ENCODE results near the gene PPP2R1B. TPM values are rescaled to one million over a fixed set of nuclear protein-coding genes. Genes with fewer than 3 reads are reported as not detected.

Gene PPP2R1B
- total and polyA plus RNA-seq, 2 donors (not counting 1 experiment from before 2014, with no cell fraction given), result 8.2 to 37.0 TPM

DNA sequence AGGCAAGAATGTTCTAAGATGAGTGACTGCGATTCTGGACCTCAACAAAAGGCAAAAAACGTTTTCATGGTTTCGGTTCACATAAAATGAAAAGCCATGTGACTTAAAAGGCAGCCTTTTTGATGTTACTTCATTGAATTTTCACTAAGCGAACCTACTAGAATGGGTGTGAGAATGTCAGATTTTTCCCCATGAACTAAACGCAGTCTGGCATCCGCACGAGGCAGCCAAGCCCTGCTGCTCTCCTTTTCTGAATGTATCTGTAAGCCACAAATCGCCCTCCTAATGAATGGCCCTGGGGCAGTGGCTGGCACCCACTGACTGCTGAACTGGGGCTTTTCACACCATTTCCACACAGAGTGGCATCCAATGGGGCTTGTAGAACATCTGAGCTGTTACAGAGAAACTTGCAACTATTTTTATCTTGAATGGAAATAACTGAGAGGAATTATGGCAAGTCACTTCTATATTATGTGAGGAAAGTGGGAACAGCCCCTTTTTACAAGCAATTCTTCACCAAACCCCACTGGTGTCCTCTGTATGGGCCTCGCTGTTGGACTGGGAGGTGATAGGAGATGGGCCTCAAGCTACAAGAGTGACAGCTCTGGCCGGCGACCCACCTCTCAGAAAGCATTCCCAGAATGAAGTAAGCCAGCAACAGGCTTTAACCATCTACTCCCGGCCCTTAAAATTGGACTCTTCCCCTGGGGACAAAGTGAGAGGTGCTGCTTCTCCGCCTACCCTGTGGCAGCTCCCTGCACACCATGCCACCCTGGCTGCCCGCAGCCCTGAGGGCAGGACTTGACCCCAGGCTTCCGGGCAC is 29.4 kb downstream of the PPP2R1B start:
- no peak overlapping the region for H3K4me3 Mint-ChIP-seq

DNA sequence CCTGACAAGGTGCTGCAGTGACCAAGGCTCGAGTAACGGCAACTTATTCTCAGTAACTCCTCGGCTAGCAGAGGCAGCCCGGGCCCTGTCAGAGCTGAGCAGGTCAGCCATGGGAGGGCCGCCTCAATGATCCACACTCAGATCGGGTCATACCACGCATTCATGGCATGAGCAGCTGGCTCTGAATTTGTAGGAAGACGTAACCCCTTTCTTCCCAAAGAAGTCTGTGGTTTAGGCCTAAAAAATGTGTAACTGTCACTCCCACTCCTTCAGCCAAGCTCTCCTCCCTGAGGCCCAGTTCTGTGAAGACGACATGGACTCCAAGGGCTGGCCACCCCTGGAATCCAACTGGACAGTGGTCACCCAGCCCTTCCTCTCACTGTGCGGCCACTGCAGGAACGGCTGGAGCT is 30.0 kb downstream of the PPP2R1B start:
- no peak for ATAC-seq (ENCODE audit: low read depth)
- Histone ChIP-seq H3K9me3 (ENCODE audit: control extremely low read depth in 1 of 3, control insufficient read depth in 2 of 3, insufficient read depth in 1 of 3, low read length in 2 of 3) (no peaks in the 10 kb centered on the region), H3K36me3 (replicated peaks in 1 of 2; ENCODE audit: control extremely low read depth in 1 of 2, control insufficient read depth in 1 of 2, extremely low read depth in 1 of 2, insufficient read depth in 2 of 2, low read length in 1 of 2) (peaks cover 0 to 13% of the 10 kb centered on the region in 2 experiments), H3K27ac (ENCODE audit: low read length in 2 of 2) (no peak overlapping the region), H3K4me1 (ENCODE audit: control insufficient read depth in 2 of 2, insufficient read depth in 2 of 2, low read length in 2 of 2) (no peaks in the 10 kb centered on the region), H3K27me3 (replicated peaks in 1 of 4; ENCODE audit: control extremely low read depth in 1 of 4, control insufficient read depth in 3 of 4, insufficient read depth in 4 of 4, low read length in 3 of 4) (no peaks in the 10 kb centered on the region), H3K4me3 (ENCODE audit: control extremely low read depth in 1 of 5, extremely low read depth in 1 of 5, insufficient read depth in 1 of 5, low read depth in 2 of 5, low read length in 4 of 5) (no peak overlapping the region), H3K79me2 (ENCODE audit: control insufficient read depth, insufficient read depth, low read length) (no peaks in the 10 kb centered on the region), H4K20me1 (ENCODE audit: control insufficient read depth, insufficient read depth, low read length, poor library complexity, severe bottlenecking) (no peaks in the 10 kb centered on the region), H2AFZ (ENCODE audit: insufficient read depth, low read depth, low read length, poor library complexity, severe bottlenecking) (no peak overlapping the region), H3K9ac (ENCODE audit: low read length) (no peak overlapping the region), H3K4me2 (replicated peaks; ENCODE audit: low read depth, low read length, poor library complexity, severe bottlenecking) (no peak overlapping the region)
- H3K27me3 Mint-ChIP-seq, result no peaks in the 10 kb centered on the region
- intact Hi-C loops (cut with micrococcal nuclease), result no loop called here
- ChIA-PET POLR2A (no interaction called here), CTCF (no interaction called here)
- no peak overlapping the region for H3K27ac Mint-ChIP-seq
- DNase-seq, result no peak
- H3K9me3 Mint-ChIP-seq (ENCODE audit: insufficient read depth), result no peaks in the 10 kb centered on the region
- 99% methylated on average over 11 of the region's 11 CpGs for WGBS (ENCODE audit: insufficient coverage)
- no peak overlapping the region for H3K4me3 Mint-ChIP-seq
- peaks cover 2% of the 10 kb centered on the region for H3K4me1 Mint-ChIP-seq
- TF ChIP-seq, protein P1, sequence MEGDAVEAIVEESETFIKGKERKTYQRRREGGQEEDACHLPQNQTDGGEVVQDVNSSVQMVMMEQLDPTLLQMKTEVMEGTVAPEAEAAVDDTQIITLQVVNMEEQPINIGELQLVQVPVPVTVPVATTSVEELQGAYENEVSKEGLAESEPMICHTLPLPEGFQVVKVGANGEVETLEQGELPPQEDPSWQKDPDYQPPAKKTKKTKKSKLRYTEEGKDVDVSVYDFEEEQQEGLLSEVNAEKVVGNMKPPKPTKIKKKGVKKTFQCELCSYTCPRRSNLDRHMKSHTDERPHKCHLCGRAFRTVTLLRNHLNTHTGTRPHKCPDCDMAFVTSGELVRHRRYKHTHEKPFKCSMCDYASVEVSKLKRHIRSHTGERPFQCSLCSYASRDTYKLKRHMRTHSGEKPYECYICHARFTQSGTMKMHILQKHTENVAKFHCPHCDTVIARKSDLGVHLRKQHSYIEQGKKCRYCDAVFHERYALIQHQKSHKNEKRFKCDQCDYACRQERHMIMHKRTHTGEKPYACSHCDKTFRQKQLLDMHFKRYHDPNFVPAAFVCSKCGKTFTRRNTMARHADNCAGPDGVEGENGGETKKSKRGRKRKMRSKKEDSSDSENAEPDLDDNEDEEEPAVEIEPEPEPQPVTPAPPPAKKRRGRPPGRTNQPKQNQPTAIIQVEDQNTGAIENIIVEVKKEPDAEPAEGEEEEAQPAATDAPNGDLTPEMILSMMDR (IDR thresholded peaks at IDR 0.05), result no peak
- no peak for TF ChIP-seq EZH2 (IDR thresholded peaks at IDR 0.05; ENCODE audit: borderline replicate concordance, insufficient read depth, low read depth, low read length, poor library complexity, severe bottlenecking)

More for the DNA sequence above, 29.4 kb downstream of the PPP2R1B start:
- ATAC-seq (ENCODE audit: low read depth) (no peak), DNase-seq (no peak)
- H3K4me1 Mint-ChIP-seq, result peaks cover 2% of the 10 kb centered on the region
- CTCF ChIA-PET, result no interaction called here
- WGBS (ENCODE audit: insufficient coverage), result 94% methylated on average over 11 of the region's 15 CpGs
- peaks cover 5 to 19% of the 10 kb centered on the region in 2 experiments for H3K36me3 ChIP-seq (replicated peaks in 1 of 2; ENCODE audit: control extremely low read depth in 1 of 2, control insufficient read depth in 1 of 2, extremely low read depth in 1 of 2, insufficient read depth in 2 of 2, low read length in 1 of 2)
- POLR2A ChIA-PET, result no interaction called here
- H3K27me3 Mint-ChIP-seq, result no peaks in the 10 kb centered on the region
- no peaks in the 10 kb centered on the region for H3K4me1 ChIP-seq (ENCODE audit: control insufficient read depth in 2 of 2, insufficient read depth in 2 of 2, low read length in 2 of 2)
- no peak overlapping the region for H3K4me3 ChIP-seq (ENCODE audit: control extremely low read depth in 1 of 5, extremely low read depth in 1 of 5, insufficient read depth in 1 of 5, low read depth in 2 of 5, low read length in 4 of 5)
- no peaks in the 10 kb centered on the region for H3K79me2 ChIP-seq (ENCODE audit: control insufficient read depth, insufficient read depth, low read length)
- no peaks in the 10 kb centered on the region for H3K27me3 ChIP-seq (replicated peaks in 1 of 4; ENCODE audit: control extremely low read depth in 1 of 4, control insufficient read depth in 3 of 4, insufficient read depth in 4 of 4, low read length in 3 of 4)
- H3K9me3 ChIP-seq (ENCODE audit: control extremely low read depth in 1 of 3, control insufficient read depth in 2 of 3, insufficient read depth in 1 of 3, low read length in 2 of 3), result no peaks in the 10 kb centered on the region
- intact Hi-C loops (cut with micrococcal nuclease), result no loop called here
- H3K9ac ChIP-seq (ENCODE audit: low read length), result no peak overlapping the region
- no peaks in the 10 kb centered on the region for H4K20me1 ChIP-seq (ENCODE audit: control insufficient read depth, insufficient read depth, low read length, poor library complexity, severe bottlenecking)
- no peak overlapping the region for H3K27ac Mint-ChIP-seq
- no peaks in the 10 kb centered on the region for H3K9me3 Mint-ChIP-seq (ENCODE audit: insufficient read depth)
- H3K27ac ChIP-seq (ENCODE audit: low read length in 2 of 2), result no peak overlapping the region
- TF ChIP-seq, protein P1 (IDR thresholded peaks at IDR 0.05), result no peak
- TF ChIP-seq EZH2 (IDR thresholded peaks at IDR 0.05; ENCODE audit: borderline replicate concordance, insufficient read depth, low read depth, low read length, poor library complexity, severe bottlenecking), result no peak
- no peak overlapping the region for H3K4me2 ChIP-seq (replicated peaks; ENCODE audit: low read depth, low read length, poor library complexity, severe bottlenecking)
- no peak overlapping the region for H2AFZ ChIP-seq (ENCODE audit: insufficient read depth, low read depth, low read length, poor library complexity, severe bottlenecking)
